T-helper 2 cell (primary cell): Measurements from ENCODE around the gene TTC9.
A peak's percentile ranks its signal among the peaks of the same experiment; 100 is the strongest.
"Not testable (repeated sequence)": the region's sequence is repeated elsewhere in the genome, so short reads cannot be mapped to it uniquely, and the experiment has no call there.

ENCODE experiments used
- DNase-seq, 5 experiments: peaks; one replicate each; pipeline versions ENCODE4 v3.0.0 to v3.0.0-alpha.2; 2012 to 2022

TTC9 gene

DNA sequence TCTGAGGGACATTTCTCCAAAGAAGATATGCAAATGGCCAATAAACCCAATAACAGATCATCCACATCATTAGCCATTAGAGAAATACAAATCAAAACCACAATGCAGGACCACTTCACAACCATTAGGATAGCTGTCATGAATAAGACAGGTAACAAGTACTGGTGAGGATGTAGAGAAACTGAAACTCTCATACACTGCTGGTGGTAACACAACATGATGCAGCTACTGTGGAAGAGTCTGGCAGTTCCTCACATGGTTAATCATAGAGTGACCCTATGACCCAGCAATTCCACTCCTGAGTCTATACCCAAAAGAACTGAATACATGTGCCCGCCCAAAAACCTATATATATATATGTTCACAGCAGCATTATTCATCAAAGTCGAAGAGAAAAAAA lies 39.0 kb downstream of the TTC9 start:
- no peak for DNase-seq

DNA sequence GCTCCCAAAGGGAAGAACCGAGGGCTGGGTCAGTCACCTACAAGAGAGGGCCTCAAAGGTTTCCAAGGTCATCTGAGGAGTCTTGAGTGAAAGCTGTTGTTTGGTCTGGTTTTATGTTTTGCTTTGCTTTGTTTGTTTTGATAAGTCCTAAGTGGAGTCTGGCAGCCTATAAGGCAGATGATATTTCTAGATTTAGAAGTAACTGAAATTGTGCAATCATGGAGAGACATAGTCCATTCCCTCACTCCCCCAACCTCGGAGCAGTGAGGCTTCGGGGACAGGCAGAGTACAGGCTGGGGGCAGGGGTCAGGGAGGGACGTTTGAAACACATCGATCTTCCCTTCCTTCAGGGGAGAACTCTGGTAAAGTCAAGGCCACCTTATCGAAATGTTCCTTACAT lies 42.3 kb downstream of the TTC9 start:
- no peak for DNase-seq

DNA sequence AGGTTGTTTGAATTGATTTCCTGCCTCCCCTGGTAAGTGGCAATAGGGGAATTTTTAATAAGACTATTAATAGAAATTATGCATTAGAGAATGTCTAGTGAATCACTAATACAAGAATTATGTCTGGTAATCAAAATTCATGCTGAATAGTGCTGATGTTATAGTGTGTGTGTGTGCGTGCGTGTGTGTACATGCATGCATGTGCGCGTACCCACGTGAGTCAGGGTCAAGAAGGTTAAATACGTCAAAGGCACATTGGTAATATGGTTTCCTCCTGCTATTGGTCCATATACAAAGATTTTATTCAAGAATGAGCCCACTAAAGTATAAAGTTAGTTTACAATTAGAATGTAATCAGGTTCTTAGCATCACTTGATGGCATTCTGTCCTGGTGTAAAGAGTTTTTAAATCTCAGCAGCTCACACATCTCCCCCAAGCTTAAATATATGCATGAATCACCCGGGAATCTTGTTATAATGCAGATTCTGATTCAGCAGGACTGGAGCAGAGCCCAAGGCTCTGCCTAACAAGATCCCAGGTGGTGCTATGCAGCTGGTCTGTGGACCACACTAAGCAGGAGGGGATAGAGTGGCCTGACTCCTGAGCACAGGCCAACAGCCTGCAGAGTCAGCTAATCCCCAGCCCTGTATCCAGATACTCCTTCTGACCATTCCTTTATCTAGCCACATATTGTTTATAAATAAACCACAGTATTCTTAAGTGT lies 43.9 kb downstream of the TTC9 start:
- no peak for DNase-seq

- DNase-seq: no peak
These were observed 50.5 kb downstream of the TTC9 start for GRCh38 chr14:70692210-70692609.

DNA sequence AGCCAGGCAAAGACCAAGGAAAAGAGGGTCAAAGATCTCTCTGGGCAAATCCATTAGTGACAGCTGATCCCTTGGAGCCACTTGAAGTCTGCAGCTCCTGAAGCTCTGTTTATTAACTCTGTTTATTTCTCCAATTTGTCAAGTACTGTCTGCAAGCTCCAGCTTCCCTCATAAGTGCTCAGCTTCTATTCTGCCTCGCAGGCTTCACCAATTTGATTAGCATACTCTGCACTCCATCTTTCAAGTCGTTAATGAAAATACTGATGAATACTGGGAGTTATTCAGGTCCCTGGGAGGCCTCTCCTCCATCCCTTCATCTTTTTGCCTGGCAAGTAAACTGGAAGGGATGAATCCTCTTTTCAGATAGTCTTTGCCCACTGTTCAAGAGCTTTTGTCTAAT lies 54.3 kb downstream of the TTC9 start:
- no peak for DNase-seq

- DNase-seq: no peak
These were observed 56.0 kb downstream of the TTC9 start for GRCh38 chr14:70697701-70698100.

DNA sequence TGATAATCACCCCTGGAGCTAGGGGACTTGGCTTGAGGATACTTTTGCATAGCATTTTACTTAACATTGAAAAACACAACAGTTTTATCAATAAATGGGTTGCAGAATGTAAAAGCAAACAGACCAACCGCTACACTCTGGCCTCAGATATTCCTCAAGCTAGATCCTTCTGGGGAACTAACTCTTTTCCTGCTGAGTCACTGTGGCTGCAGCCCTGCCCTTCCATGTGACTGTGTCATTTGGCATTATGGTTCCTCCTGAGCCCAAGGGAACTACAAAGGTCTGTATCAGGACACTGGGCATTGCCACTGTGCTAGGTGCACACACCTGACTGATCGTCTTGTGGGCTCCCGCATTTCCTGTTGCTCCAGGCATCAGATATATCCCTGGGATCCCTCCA lies 56.6 kb downstream of the TTC9 start:
- no peak for DNase-seq

- no peak for DNase-seq
These were observed 57.9 kb downstream of the TTC9 start for GRCh38 chr14:70699646-70700045.

GRCh38 chr14:70700955-70701585 lies 59.4 kb downstream of the TTC9 start:
- no peak for DNase-seq

GRCh38 chr14:70701610-70702009 lies 59.9 kb downstream of the TTC9 start:
- no peak for DNase-seq

GRCh38 chr14:70702161-70702560 lies 60.4 kb downstream of the TTC9 start:
- DNase-seq: no peak

- not testable (repeated sequence) for DNase-seq
These were observed 62.0 kb downstream of the TTC9 start for GRCh38 chr14:70703621-70704168.

GRCh38 chr14:70704960-70705359 lies 63.2 kb downstream of the TTC9 start:
- no peak for DNase-seq

GRCh38 chr14:70706177-70706576 lies 64.5 kb downstream of the TTC9 start:
- no peak for DNase-seq

- peak in 1 of 5 experiments; percentile 4 for DNase-seq
These were observed 65.7 kb downstream of the TTC9 start for GRCh38 chr14:70707138-70708038.

- no peak for DNase-seq
These were observed 67.2 kb downstream of the TTC9 start for GRCh38 chr14:70708717-70709570.

DNA sequence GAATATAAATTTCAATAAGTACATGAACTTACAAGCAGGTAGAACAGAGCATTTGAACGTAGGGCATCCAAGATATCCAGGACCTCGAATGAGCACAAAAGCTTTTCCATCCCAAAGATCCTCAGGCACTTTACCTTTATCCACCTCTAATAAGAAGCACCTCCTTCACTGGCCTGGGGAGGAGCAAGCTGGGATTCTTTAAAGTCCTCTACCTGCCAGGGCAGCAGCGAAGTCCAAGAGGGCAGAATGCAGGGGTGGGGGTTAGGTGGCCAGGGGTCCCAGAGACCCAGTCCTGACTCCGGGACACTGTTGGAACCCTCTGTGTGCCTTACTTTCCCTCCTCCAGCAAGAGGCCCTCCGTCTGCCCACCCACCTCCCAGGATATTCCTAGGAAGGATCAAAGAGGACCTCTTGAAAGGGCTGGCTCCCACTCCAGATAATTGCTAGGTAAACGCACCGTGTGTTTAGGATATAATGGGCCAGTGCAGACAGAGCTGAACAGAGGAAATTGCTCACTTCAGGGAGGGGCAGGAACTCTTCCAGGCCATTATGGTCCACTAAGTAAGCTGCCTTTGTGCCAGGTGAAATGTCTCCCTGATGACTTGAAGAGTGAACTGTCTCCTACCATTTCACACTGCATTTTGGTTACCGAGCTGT lies 68.1 kb downstream of the TTC9 start:
- no peak for DNase-seq

GRCh38 chr14:70711451-70711850 lies 69.7 kb downstream of the TTC9 start:
- no peak for DNase-seq

DNA sequence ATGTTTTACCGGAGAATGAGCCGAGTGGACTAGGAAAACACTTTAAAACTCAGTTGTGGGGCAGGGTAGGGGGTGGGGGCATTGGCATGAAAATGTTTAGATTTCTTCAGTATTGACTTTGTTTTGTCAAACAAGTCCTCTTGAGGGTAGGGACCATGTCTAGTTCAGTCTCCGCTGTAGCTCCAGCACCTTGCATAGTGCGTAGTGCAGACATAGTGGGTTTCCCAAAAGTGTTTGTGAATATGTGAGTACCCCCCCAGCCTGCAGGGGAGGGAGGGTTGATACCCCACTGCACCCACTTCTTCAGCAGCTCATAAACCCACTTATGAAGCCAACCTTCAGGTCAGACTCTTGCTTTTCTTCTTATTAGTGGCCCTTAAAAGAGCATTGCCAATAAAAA lies 71.4 kb downstream of the TTC9 start:
- DNase-seq: no peak

DNA sequence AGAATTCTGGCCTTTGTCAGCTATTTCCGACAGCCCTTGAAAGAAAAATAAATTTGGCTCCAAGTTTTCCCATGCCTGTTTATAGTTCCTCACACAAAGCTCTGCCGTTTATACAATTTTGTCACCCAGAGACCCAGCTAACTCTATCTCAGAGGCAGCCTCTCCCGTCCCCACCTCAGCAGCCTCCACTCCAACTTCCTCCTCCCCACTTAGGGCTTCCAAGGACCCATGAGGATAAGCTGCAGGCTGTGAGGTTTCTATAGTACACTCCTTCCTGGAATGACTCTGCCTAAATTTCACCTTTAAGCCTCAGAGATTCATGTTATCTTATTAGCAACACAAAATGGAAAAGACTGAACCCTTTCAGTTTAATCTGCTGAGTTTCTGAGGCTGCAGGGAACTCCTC lies 71.8 kb downstream of the TTC9 start:
- DNase-seq: no peak

- peak in 3 of 5 experiments; percentile 28 to 46 (median 33) for DNase-seq
These were observed 72.4 kb downstream of the TTC9 start for GRCh38 chr14:70714055-70714550.

GRCh38 chr14:70716483-70716882 lies 74.8 kb downstream of the TTC9 start:
- DNase-seq: no peak
